HUES6 (cell line): ENCODE results near the gene CDO1.
"Not testable (repeated sequence)": the region's sequence is repeated elsewhere in the genome, so short reads cannot be mapped to it uniquely, and the experiment has no call there.

Source experiments
- H3K27ac ChIP-seq: 2 replicates; pipeline ENCODE4 v1.7.0; 2013; ENCODE audit warnings: low read depth, mild to moderate bottlenecking, low read length, inconsistent platforms
- H3K27me3 ChIP-seq: 2 replicates; pipeline ENCODE4 v1.6.1; 2013; ENCODE audit warnings: low read length; ENCODE audit not compliant: control insufficient read depth, insufficient read depth
- H3K36me3 ChIP-seq: 2 replicates; pipeline ENCODE4 v1.6.1; 2013; ENCODE audit warnings: low read length; ENCODE audit not compliant: control insufficient read depth, insufficient read depth
- H3K4me1 ChIP-seq: 2 replicates; pipeline ENCODE4 v1.6.1; 2013; ENCODE audit warnings: low read length; ENCODE audit not compliant: control insufficient read depth, insufficient read depth
- H3K4me3 ChIP-seq: 2 replicates; pipeline ENCODE4 v1.5.1; 2013; ENCODE audit warnings: low read depth, low read length
- H3K9ac ChIP-seq: one replicate; pipeline ENCODE4 v1.6.1; 2013; ENCODE audit warnings: mild to moderate bottlenecking, low read length
- H3K9me3 ChIP-seq: 2 replicates; pipeline ENCODE4 v1.6.1; 2013; ENCODE audit warnings: low read depth, low read length; ENCODE audit not compliant: control insufficient read depth, insufficient read depth

The CDO1 gene

GRCh38 chr5:115825948-115826347, 9.5 kb upstream of the CDO1 start:
- H3K9ac ChIP-seq = no peak overlapping the region
- no peak overlapping the region for H3K27ac ChIP-seq
- H3K9me3 ChIP-seq = peaks cover 8% of the 10 kb centered on the region; the same call in 1 of the 2 replicates
- H3K36me3 ChIP-seq = peaks cover 29% of the 10 kb centered on the region
- H3K4me1 ChIP-seq = no peaks in the 10 kb centered on the region
- H3K27me3 ChIP-seq = no peaks in the 10 kb centered on the region
- no peak overlapping the region for H3K4me3 ChIP-seq

GRCh38 chr5:115824983-115825382, 8.5 kb upstream of the CDO1 start:
- not testable (repeated sequence) for H3K4me1 ChIP-seq, H3K9me3 ChIP-seq, H3K4me3 ChIP-seq, H3K9ac ChIP-seq, H3K27me3 ChIP-seq, H3K27ac ChIP-seq
- peaks cover 20% of the 10 kb centered on the region for H3K36me3 ChIP-seq

DNA sequence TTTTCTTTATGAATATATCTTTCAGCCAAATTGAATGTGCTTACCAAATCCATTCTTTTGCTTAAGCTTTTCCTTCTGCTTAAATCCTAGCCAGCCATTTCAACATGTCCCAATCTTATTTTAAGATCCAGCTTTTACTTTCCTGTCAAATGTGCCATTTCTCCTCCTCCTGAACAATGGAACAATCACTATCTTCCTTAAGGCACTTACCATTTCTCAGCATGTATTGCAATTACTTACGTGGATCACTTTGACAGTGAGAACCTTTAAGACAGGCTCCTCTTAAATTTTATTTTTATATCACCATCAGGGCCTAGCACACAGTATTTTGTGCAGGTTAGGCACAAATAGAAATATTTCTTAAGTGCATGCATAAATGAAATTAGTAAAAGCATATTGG, 4.4 kb upstream of the CDO1 start:
- Histone ChIP-seq H3K36me3 (no peaks in the 10 kb centered on the region), H3K27ac (no peak overlapping the region), H3K4me3 (no peak overlapping the region), H3K4me1 (0 out of 2 replicates have a peak, but pooled peaks cover 5% of the 10 kb centered on the region), H3K9me3 (peaks cover 5% of the 10 kb centered on the region; the same call in 1 of the 2 replicates), H3K9ac (no peak overlapping the region), H3K27me3 (peaks cover 10% of the 10 kb centered on the region)

DNA sequence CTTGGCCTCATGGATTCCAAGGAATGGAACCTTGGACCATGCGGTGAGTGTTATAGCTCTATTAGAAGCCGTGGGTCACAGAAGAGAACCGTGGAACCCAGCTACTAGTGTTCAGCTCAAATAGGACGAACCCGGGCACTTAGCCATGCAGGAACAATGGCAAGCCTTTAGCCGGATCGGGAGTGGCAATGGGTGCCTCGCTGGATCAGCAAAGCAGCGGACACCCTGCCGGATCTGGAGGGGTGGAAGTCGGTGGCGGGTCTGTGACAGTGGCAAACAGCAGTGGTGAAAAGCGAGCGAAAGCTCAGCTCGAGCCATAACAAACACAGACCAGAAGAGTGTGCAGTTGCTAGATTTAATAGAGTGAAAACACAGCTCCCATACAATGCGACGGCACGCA, 2.4 kb upstream of the CDO1 start:
- no peaks in the 10 kb centered on the region for H3K36me3 ChIP-seq
- H3K9ac ChIP-seq = no peak overlapping the region
- peaks cover 30% of the 10 kb centered on the region for H3K27me3 ChIP-seq
- H3K4me3 ChIP-seq = no peak overlapping the region
- H3K27ac ChIP-seq = no peak overlapping the region
- peaks cover 3% of the 10 kb centered on the region; the same call in 1 of the 2 replicates for H3K9me3 ChIP-seq
- H3K4me1 ChIP-seq = peaks cover 14% of the 10 kb centered on the region

GRCh38 chr5:115817386-115817785, 927 bp upstream of the CDO1 start:
- Histone ChIP-seq H3K4me3 (no peak overlapping the region), H3K9ac (no peak overlapping the region), H3K27ac (no peak overlapping the region), H3K4me1 (peaks cover 14% of the 10 kb centered on the region), H3K36me3 (peaks cover 1% of the 10 kb centered on the region; the same call in 1 of the 2 replicates), H3K27me3 (peaks cover 34% of the 10 kb centered on the region), H3K9me3 (no peaks in the 10 kb centered on the region)

DNA sequence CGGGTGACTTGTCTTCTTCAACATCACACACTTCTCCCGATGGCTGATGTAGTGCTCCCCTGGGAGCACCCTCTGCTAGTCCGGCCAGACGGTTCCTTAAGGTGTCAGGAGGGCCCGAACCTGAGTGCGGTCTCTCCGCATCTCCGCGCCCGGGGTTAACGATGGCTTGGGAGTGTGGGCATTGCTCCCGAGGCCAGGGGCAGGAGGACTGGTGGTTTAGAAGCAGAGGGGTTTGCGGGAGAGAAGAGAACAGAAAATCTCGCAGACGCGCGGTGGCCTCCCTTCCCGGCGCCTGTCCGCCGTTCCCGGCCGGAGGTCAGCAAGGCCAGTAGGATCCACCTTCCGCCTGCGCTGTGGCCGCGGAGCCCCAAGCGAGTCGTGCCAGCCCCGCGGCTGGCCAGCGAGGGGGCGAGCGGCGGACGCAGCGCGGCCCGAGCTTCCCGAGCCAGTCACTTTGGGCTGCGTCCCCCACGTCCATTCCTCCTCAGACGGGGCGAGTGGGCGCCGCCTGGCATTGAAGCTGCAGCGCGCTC, 700 bp downstream of the CDO1 start:
- peak overlapping the region; percentile 89 for H3K9ac ChIP-seq
- peak overlapping the region; percentile 88 for H3K4me3 ChIP-seq
- peaks cover 14% of the 10 kb centered on the region for H3K4me1 ChIP-seq
- peaks cover 34% of the 10 kb centered on the region for H3K27me3 ChIP-seq
- H3K36me3 ChIP-seq = peaks cover 9% of the 10 kb centered on the region; the same call in 1 of the 2 replicates
- no peaks in the 10 kb centered on the region for H3K9me3 ChIP-seq
- no peak overlapping the region for H3K27ac ChIP-seq

- Histone ChIP-seq H3K36me3 (peaks cover 9% of the 10 kb centered on the region; the same call in 1 of the 2 replicates), H3K9me3 (no peaks in the 10 kb centered on the region), H3K4me1 (peaks cover 14% of the 10 kb centered on the region), H3K27me3 (peaks cover 34% of the 10 kb centered on the region), H3K9ac (peak overlapping the region; percentile 89), H3K4me3 (peak overlapping the region; percentile 88), H3K27ac (no peak overlapping the region)
Observed at GRCh38 chr5:115815006-115815692, 1.3 kb downstream of the CDO1 start.

- Histone ChIP-seq H3K9me3 (no peaks in the 10 kb centered on the region), H3K27me3 (peaks cover 34% of the 10 kb centered on the region), H3K27ac (no peak overlapping the region), H3K4me3 (no peak overlapping the region), H3K9ac (no peak overlapping the region), H3K4me1 (peaks cover 10% of the 10 kb centered on the region), H3K36me3 (peaks cover 9% of the 10 kb centered on the region; the same call in 1 of the 2 replicates)
Observed at GRCh38 chr5:115813719-115814118, 2.7 kb downstream of the CDO1 start.

GRCh38 chr5:115812372-115812771, 4.1 kb downstream of the CDO1 start:
- peaks cover 34% of the 10 kb centered on the region for H3K27me3 ChIP-seq
- H3K36me3 ChIP-seq = peaks cover 15% of the 10 kb centered on the region
- H3K27ac ChIP-seq = no peak overlapping the region
- peaks cover 10% of the 10 kb centered on the region for H3K4me1 ChIP-seq
- H3K9me3 ChIP-seq = no peaks in the 10 kb centered on the region
- no peak overlapping the region for H3K4me3 ChIP-seq
- H3K9ac ChIP-seq = no peak overlapping the region

- peaks cover 30% of the 10 kb centered on the region for H3K27me3 ChIP-seq
- H3K9ac ChIP-seq = no peak overlapping the region
- no peak overlapping the region for H3K27ac ChIP-seq
- peaks cover 16% of the 10 kb centered on the region for H3K36me3 ChIP-seq
- H3K4me1 ChIP-seq = peaks cover 18% of the 10 kb centered on the region
- no peaks in the 10 kb centered on the region for H3K9me3 ChIP-seq
- H3K4me3 ChIP-seq = no peak overlapping the region
Observed at GRCh38 chr5:115811406-115811805, 5.1 kb downstream of the CDO1 start.

- H3K36me3 ChIP-seq = peaks cover 20% of the 10 kb centered on the region
- H3K4me3 ChIP-seq = no peak overlapping the region
- H3K9ac ChIP-seq = no peak overlapping the region
- H3K9me3 ChIP-seq = no peaks in the 10 kb centered on the region
- H3K27me3 ChIP-seq = peaks cover 23% of the 10 kb centered on the region
- H3K27ac ChIP-seq = no peak overlapping the region
- peaks cover 20% of the 10 kb centered on the region for H3K4me1 ChIP-seq
Observed at GRCh38 chr5:115810761-115811160, 5.7 kb downstream of the CDO1 start.
